Sciatic nerve (tissue), 2 donors: ENCODE measurements around the gene NOB1. TPM values are rescaled to one million over a fixed set of nuclear protein-coding genes. Genes with fewer than 3 reads are reported as not detected.
A peak's percentile ranks its signal among the peaks of the same experiment; 100 is the strongest.
"Not testable (repeated sequence)": the region's sequence is repeated elsewhere in the genome, so short reads cannot be mapped to it uniquely, and the experiment has no call there.

Source experiments
- ATAC-seq: fragments of 200-7000 bp; cut with Tn5 transposase; one replicate; pipeline ENCODE4 v1.9.1; 2020; ENCODE audit warnings: mild to moderate bottlenecking, moderate library complexity
- DNase-seq: peaks from one replicate; pipeline ENCODE4 v3.0.0-alpha.2; 2020; ENCODE audit warnings: low spot score
- intact Hi-C: fragments of 100-400 bp; cut with DNase I; formaldehyde crosslinking; loops from one replicate; pipeline ENCODE4 v1.14.2; 2022
- total RNA-seq: library from RNA; stranded (reverse); fragmentation: NEBNext Ultra II Directional; extraction: Animal tissue kit (Norgen Biotek cat#: 25700); gene quantifications from one replicate; pipeline ENCODE4 v1.2.1, GENCODE V29; 2021
- donor health status: DM: no; HTN: no; CAD: no.
- donor health status: DM: no; HTN: no; CAD: no.

Gene NOB1
- total RNA-seq, 1 donor from 2014 or later, result 32.6 TPM

- intact Hi-C loops, result no loop called here
- DNase-seq (no peak), ATAC-seq (peak; percentile 58)
Measured at GRCh38 chr16:69762814-69763598, 8.3 kb upstream of the NOB1 start.

GRCh38 chr16:69761983-69762813 is 7.5 kb upstream of the NOB1 start, which contains the start of gene WWP2:
Gene WWP2 (plus strand): TSS chr16:69762332. CDS start chr16:69787011, 24,679 bp downstream.
- intact Hi-C loops, result no loop called here
- ATAC-seq (peak; percentile 87), DNase-seq (peak; percentile 84)

- not testable (repeated sequence) for DNase-seq, ATAC-seq
- intact Hi-C loops, result loop anchor here (10.0 kb wide), 1 partner anchor 363 kb away; no protein-coding TSS in a partner anchor
Measured at GRCh38 chr16:69757375-69757774, 2.6 kb upstream of the NOB1 start.

DNA sequence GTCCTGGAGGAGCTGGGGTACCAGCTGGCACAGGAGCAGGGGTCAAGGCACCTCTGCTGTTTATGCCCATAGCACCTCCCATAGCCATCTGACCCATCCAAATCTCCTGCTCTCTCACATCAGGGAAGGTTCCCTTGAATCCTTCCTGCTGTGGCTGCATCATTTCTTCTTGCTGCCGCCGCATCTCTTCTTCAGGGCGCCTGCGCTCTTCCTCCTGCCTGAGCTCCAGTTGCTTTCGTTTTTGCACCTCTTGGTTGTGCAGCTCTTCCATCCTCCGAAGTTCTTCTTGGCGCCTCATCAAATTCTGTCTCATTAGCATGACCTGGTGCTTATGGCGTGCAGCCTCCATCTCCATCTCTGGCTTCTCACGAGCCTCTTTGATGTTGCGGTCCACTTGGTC is 2.0 kb upstream of the NOB1 start:
- ATAC-seq (no peak), DNase-seq (no peak)
- intact Hi-C loops, result loop anchor here (10.0 kb wide), 1 partner anchor 362 kb away; no protein-coding TSS in a partner anchor

GRCh38 chr16:69754143-69754468 is 620 bp downstream of the NOB1 start:
- DNase-seq, result no peak
- intact Hi-C loops, result loop anchor here (2.0 to 10.0 kb wide), 2 partner anchors 45 to 359 kb away; no protein-coding TSS in a partner anchor
- ATAC-seq, result no peak

DNA sequence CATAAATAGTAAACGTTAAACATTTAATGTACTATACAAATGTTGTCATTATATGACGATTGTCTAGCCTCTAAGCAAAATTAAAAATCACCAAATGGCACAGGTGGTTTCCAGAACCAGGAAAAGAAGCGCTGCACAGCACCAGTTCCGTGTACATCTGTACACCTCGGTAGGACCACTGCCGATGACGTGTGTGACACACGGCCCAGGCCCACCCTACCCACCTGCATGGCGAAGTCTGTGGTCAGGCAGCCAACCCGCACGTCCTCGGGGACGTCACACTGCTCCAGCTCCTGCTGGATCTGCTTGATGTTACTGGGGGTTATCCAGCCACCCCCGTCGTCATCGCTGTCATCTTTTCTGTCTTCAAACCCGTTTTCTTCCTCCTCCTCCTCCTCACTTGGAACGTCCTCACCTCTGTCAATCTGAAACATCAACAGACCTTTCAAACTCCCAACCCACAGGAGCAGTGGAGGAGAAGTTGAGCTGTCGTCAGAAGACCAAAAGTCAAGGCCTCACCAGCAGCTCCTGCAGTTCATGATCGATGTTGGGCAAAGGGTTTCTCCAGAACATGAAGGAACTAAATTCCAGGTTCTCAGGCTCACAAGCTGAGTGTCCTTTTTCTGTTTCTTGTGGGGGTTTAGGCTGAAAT is 5.9 kb downstream of the NOB1 start:
- ATAC-seq (no peak), DNase-seq (no peak)
- intact Hi-C loops, result no loop called here

GRCh38 chr16:69747115-69747514 is 7.6 kb downstream of the NOB1 start:
- no peak for DNase-seq
- intact Hi-C loops, result no loop called here
- ATAC-seq, result no peak

- no peak for ATAC-seq
- intact Hi-C loops, result loop anchor here (2.0 kb wide), 1 partner anchor 33 kb away; no protein-coding TSS in a partner anchor
Measured at GRCh38 chr16:69745959-69746358, 8.8 kb downstream of the NOB1 start.

DNA sequence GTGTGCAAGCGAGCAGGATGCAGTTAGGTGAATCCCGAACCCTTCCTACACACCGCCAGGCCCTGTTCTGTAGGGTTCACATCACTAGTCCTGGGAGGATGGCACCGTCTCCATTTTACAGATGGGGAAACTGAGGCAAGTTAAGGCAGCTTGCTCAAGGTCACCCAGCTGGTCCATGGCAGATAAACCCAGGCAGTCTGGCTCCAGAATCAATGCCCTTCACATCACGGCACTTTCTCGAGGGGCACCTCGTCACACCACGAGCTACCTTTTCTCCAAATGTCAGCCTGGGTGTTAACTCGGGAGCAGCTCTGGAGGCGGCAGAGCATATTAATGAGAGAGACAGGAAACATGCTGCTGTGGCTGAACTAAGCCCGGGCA is 9.5 kb downstream of the NOB1 start:
- intact Hi-C loops, result loop anchor here (2.0 kb wide), 1 partner anchor 34 kb away; no protein-coding TSS in a partner anchor
- no peak for ATAC-seq
- no peak for DNase-seq

More at GRCh38 chr16:69745959-69746358, 8.8 kb downstream of the NOB1 start:
- no peak for DNase-seq

DNA sequence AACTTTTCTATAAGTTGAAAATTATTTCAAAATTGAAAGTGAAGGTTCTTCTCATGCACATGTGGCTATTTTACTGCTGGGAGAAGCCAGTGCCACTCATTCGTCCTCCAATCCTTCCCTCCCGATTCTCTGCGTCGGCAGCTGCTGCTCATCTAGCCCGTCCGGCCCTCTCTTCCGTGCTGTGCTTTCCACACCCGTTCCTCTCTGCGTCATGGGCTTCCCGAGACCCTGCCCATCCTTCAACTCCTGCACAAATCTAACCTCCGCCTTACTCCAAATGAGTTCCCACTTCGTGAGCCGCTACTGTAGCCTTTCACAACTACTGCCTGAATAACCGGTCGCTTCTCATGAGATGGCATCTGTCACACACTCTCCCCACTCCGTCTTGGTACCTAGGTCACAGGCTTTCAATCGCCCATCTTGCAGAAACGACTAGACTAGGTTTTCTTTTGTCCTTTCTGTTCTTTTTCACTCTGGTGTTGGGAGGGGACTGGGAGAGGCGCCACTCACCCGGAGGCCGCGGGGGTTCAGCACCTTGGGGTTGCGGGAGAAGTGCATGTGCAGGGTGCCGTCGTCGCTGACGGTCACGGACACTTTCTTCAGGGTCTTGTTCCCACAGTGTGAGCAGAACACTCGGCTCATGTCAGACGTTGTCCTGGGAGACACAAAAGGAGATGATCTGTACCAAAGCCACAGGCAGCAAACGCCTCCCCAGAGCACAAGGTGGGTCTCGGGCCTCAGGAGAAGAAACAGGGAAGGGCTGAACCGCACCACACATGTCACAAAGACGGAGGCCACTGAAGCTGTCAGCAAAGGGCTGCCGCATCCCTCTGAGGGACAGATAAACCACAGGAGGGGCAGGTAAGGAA is 10.1 kb downstream of the NOB1 start:
- intact Hi-C loops, result loop anchor here (2.0 kb wide), 1 partner anchor 34 kb away; no protein-coding TSS in a partner anchor
- ATAC-seq (no peak), DNase-seq (no peak)

- peak; percentile 79 for ATAC-seq
- intact Hi-C loops, result no loop called here
- peak; percentile 89 for DNase-seq
Measured at GRCh38 chr16:69741951-69742904, 12.5 kb downstream of the NOB1 start.

- ATAC-seq (peak; percentile 50), DNase-seq (no peak)
- intact Hi-C loops, result no loop called here
Measured at GRCh38 chr16:69741519-69741918, 13.2 kb downstream of the NOB1 start.

DNA sequence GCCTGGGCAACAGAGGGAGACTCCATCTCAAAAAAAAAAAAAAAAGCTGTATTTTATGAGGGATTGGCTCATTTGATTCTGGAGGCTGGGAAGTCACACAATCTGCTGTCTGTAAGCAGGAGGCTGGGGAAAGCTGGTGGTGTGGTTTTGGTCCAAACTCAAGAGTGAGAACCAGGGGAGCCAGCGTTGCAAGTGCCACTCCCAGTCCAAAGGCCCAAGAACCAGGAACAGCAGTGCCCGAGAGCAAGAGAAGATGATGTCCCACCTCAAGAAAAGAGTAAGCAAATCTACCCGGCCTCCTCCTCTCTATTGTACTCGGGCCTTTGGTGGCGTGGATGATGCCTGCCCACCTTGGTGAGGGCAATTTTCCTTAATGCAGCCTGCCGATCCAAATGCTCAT is 22.6 kb downstream of the NOB1 start:
- no peak for ATAC-seq
- DNase-seq, result no peak
- intact Hi-C loops, result no loop called here

DNA sequence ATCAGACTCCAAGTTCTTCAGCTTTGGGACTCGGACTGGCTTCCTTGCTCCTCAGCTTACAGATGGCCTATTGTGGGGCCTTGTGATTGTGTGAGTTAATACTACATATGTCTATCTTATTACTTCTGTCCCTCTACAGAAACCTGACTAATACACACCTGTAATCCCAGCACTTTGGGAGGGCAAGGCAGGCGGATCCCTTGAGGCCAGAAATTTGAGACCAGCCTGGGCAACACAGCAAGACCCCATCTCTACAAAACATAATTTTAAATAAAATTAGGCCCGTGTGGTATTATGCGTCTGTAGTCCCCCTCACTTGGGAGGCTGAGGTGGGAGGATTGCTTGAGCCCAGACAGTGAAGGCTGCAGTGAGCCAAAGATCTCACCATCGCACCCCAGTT is 23.4 kb downstream of the NOB1 start:
- intact Hi-C loops, result not testable (repeated sequence)

GRCh38 chr16:69729030-69729429 is 25.7 kb downstream of the NOB1 start:
- ATAC-seq, DNase-seq, intact Hi-C loops: not testable (repeated sequence)

More for the DNA sequence above, 23.4 kb downstream of the NOB1 start:
- not testable (repeated sequence) for DNase-seq, ATAC-seq

- no peak for ATAC-seq
- DNase-seq, result peak; percentile 66
- intact Hi-C loops, result no loop called here
Measured at GRCh38 chr16:69727916-69728270, 26.8 kb downstream of the NOB1 start.

- DNase-seq, result peak; percentile 93
- intact Hi-C loops, result no loop called here
- peak; percentile 98 for ATAC-seq
Measured at GRCh38 chr16:69726313-69727060, 28.2 kb downstream of the NOB1 start, which contains the start of gene NQO1. Gene NQO1 (minus strand): TSS chr16:69726560. CDS start chr16:69726439, 121 bp downstream.
